22Rv1 (cell line): ENCODE data around the gene SARDH.

Experiments
- CTCF ChIP-seq: fragments of 450-650 bp; IDR thresholded peaks from 2 replicates; pipeline ENCODE4 v1.5.1; 2017; ENCODE audit warnings: mild to moderate bottlenecking
- ZFX ChIP-seq: fragments of 450-650 bp; IDR thresholded peaks from 2 replicates; pipeline ENCODE4 v1.6.1; 2017; ENCODE audit warnings: antibody characterized with exemption, borderline replicate concordance

- TF ChIP-seq CTCF (no peak), ZFX (no peak)
These were observed 89.0 kb downstream of the SARDH start for GRCh38 chr9:133649194-133649593.
